Neural progenitor cell (in vitro differentiated cells): ENCODE results near the gene LBX1.

Experiments used
- EZH2 ChIP-seq: fragments of 200-600 bp; sonication (generic); IDR thresholded peaks from 2 replicates; pipeline ENCODE4 v1.6.1; 2017; ENCODE audit warnings: antibody characterized with exemption, mild to moderate bottlenecking, moderate library complexity
- EZH2phosphoT487 ChIP-seq: fragments of 200-600 bp; sonication (generic); IDR thresholded peaks from 2 replicates; pipeline ENCODE4 v1.6.1; 2017; ENCODE audit warnings: antibody characterized with exemption
- TF ChIP-seq, protein P1 (sequence below): fragments of 200-600 bp; sonication (generic); IDR thresholded peaks from 2 replicates; pipeline ENCODE4 v1.5.1; 2017; ENCODE audit warnings: antibody characterized with exemption, mild to moderate bottlenecking

DNA sequence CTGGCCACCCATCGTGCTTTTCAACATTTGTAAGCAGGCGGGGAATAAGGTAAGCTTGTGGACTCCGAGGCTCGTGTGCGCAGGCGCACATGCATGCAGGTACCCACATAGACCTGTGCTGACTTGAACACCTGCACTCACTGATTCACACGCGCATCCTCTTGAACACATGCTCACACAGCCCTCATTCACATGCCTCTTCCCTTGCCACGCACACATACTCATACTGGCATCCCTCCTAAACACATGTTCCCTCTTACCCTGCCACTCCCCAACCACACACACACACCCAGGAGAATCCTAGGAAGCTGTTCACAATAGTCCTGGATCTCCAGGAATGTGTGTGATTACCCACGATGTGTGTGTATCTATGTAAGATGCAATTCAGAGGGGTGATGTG, 44.1 kb upstream of the LBX1 start:
- TF ChIP-seq EZH2phosphoT487 (no peak), EZH2 (no peak)
- TF ChIP-seq, protein P1, sequence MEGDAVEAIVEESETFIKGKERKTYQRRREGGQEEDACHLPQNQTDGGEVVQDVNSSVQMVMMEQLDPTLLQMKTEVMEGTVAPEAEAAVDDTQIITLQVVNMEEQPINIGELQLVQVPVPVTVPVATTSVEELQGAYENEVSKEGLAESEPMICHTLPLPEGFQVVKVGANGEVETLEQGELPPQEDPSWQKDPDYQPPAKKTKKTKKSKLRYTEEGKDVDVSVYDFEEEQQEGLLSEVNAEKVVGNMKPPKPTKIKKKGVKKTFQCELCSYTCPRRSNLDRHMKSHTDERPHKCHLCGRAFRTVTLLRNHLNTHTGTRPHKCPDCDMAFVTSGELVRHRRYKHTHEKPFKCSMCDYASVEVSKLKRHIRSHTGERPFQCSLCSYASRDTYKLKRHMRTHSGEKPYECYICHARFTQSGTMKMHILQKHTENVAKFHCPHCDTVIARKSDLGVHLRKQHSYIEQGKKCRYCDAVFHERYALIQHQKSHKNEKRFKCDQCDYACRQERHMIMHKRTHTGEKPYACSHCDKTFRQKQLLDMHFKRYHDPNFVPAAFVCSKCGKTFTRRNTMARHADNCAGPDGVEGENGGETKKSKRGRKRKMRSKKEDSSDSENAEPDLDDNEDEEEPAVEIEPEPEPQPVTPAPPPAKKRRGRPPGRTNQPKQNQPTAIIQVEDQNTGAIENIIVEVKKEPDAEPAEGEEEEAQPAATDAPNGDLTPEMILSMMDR: no peak
